Nephron (organoid): ENCODE measurements around the gene NFKB1.
A peak's percentile ranks its signal among the peaks of the same experiment; 100 is the strongest.

Source experiments
- H3K27ac Mint-ChIP-seq, 3 experiments: 2 replicates each; pipeline ENCODE4 v1.8.0; 2020; ENCODE audit warnings: mixed read lengths in 3 of 3, mild to moderate bottlenecking in 2 of 3, moderate library complexity in 1 of 3
- H3K27me3 Mint-ChIP-seq: 2 replicates; pipeline ENCODE4 v1.8.0; 2021; ENCODE audit warnings: low read depth, mild to moderate bottlenecking, moderate library complexity, mixed read lengths
- H3K36me3 Mint-ChIP-seq: 2 replicates; pipeline ENCODE4 v1.8.0; 2020; ENCODE audit warnings: low read depth, mixed read lengths
- H3K4me1 Mint-ChIP-seq: 2 replicates; pipeline ENCODE4 v1.8.0; 2020; ENCODE audit warnings: mixed read lengths
- H3K4me3 Mint-ChIP-seq, 3 experiments: 2 replicates each; pipeline ENCODE4 v1.8.0; 2020; ENCODE audit warnings: mild to moderate bottlenecking in 3 of 3, mixed read lengths in 3 of 3, moderate library complexity in 2 of 3
- H3K9me3 Mint-ChIP-seq: 2 replicates; pipeline ENCODE4 v1.8.0; 2020; ENCODE audit warnings: mixed read lengths
- CTCF ChIP-seq, 3 experiments: fragments of 200-600 bp; sonication (generic); IDR thresholded peaks; one replicate each; pipeline ENCODE4 v1.5.0; 2021; ENCODE audit warnings: antibody characterized with exemption in 3 of 3; ENCODE audit not compliant: unreplicated experiment in 3 of 3

NFKB1 gene

GRCh38 chr4:102501447-102501696 is 213 bp downstream of the NFKB1 start:
- Mint-ChIP-seq H3K27ac (peak overlapping the region; percentile 92 to 99 (median 98)), H3K36me3 (no peaks in the 10 kb centered on the region), H3K9me3 (no peaks in the 10 kb centered on the region), H3K27me3 (no peaks in the 10 kb centered on the region), H3K4me1 (peaks cover 26% of the 10 kb centered on the region), H3K4me3 (peak overlapping the region; percentile 80 to 92 (median 91))
- no peak for TF ChIP-seq CTCF (IDR thresholded peaks at IDR 0.05; ENCODE audit: unreplicated experiment in 3 of 3)

- TF ChIP-seq CTCF (IDR thresholded peaks at IDR 0.05; ENCODE audit: unreplicated experiment in 3 of 3), result no peak
- no peaks in the 10 kb centered on the region for H3K9me3 Mint-ChIP-seq
- peaks cover 26% of the 10 kb centered on the region for H3K4me1 Mint-ChIP-seq
- peak overlapping the region; percentile 92 to 98 (median 97) for H3K27ac Mint-ChIP-seq
- peak overlapping the region; percentile 93 to 98 (median 93) for H3K4me3 Mint-ChIP-seq
- H3K36me3 Mint-ChIP-seq, result no peaks in the 10 kb centered on the region
- no peaks in the 10 kb centered on the region for H3K27me3 Mint-ChIP-seq
Measured at GRCh38 chr4:102502543-102502818, 1.3 kb downstream of the NFKB1 start.

- H3K4me1 Mint-ChIP-seq, result peaks cover 26% of the 10 kb centered on the region
- TF ChIP-seq CTCF (IDR thresholded peaks at IDR 0.05; ENCODE audit: unreplicated experiment in 3 of 3), result no peak
- peak overlapping the region; percentile 92 to 98 (median 92) for H3K27ac Mint-ChIP-seq
- no peaks in the 10 kb centered on the region for H3K9me3 Mint-ChIP-seq
- no peaks in the 10 kb centered on the region for H3K27me3 Mint-ChIP-seq
- H3K36me3 Mint-ChIP-seq, result no peaks in the 10 kb centered on the region
- peak overlapping the region; percentile 93 to 98 (median 93) for H3K4me3 Mint-ChIP-seq
Measured at GRCh38 chr4:102503301-102503746, 2.2 kb downstream of the NFKB1 start.

GRCh38 chr4:102503831-102504786 is 3.0 kb downstream of the NFKB1 start:
- H3K36me3 Mint-ChIP-seq, result no peaks in the 10 kb centered on the region
- TF ChIP-seq CTCF (IDR thresholded peaks at IDR 0.05; ENCODE audit: unreplicated experiment in 3 of 3), result no peak
- peak overlapping the region; percentile 93 to 98 (median 93) for H3K4me3 Mint-ChIP-seq

GRCh38 chr4:102504941-102505340 is 3.8 kb downstream of the NFKB1 start:
- no peaks in the 10 kb centered on the region for H3K9me3 Mint-ChIP-seq
- TF ChIP-seq CTCF (IDR thresholded peaks at IDR 0.05; ENCODE audit: unreplicated experiment in 3 of 3), result no peak
- peaks cover 26% of the 10 kb centered on the region for H3K4me1 Mint-ChIP-seq
- H3K4me3 Mint-ChIP-seq, result peak overlapping the region in 2 of 3 experiments; percentile 24 to 40
- H3K36me3 Mint-ChIP-seq, result no peaks in the 10 kb centered on the region
- H3K27me3 Mint-ChIP-seq, result no peaks in the 10 kb centered on the region
- H3K27ac Mint-ChIP-seq, result peak overlapping the region in 1 of 3 experiments; percentile 92

More at GRCh38 chr4:102503831-102504786, 3.0 kb downstream of the NFKB1 start:
- Mint-ChIP-seq H3K27me3 (no peaks in the 10 kb centered on the region), H3K4me1 (peaks cover 26% of the 10 kb centered on the region), H3K9me3 (no peaks in the 10 kb centered on the region), H3K27ac (peak overlapping the region; percentile 92 to 98 (median 92))

GRCh38 chr4:102505708-102506107 is 4.5 kb downstream of the NFKB1 start:
- Mint-ChIP-seq H3K9me3 (no peaks in the 10 kb centered on the region), H3K27me3 (no peaks in the 10 kb centered on the region), H3K36me3 (no peaks in the 10 kb centered on the region), H3K4me3 (no peak overlapping the region), H3K27ac (no peak overlapping the region), H3K4me1 (peaks cover 21% of the 10 kb centered on the region)
- no peak for TF ChIP-seq CTCF (IDR thresholded peaks at IDR 0.05; ENCODE audit: unreplicated experiment in 3 of 3)
